GM04503 (cell line): ENCODE data around the gene ITGB1.

Source experiments
- DNase-seq: peaks from one replicate; pipeline ENCODE4 v3.0.0-alpha.2; 2012; ENCODE audit warnings: low read depth

Gene ITGB1

GRCh38 chr10:32955790-32956189 is 2.2 kb downstream of the ITGB1 start:
- DNase-seq: no peak

GRCh38 chr10:32955299-32955772 is 2.7 kb downstream of the ITGB1 start:
- DNase-seq: no peak

GRCh38 chr10:32954545-32955298 is 3.3 kb downstream of the ITGB1 start:
- DNase-seq: no peak

GRCh38 chr10:32954080-32954479 is 4.0 kb downstream of the ITGB1 start:
- DNase-seq: no peak

GRCh38 chr10:32953277-32953927 is 4.6 kb downstream of the ITGB1 start:
- no peak for DNase-seq

GRCh38 chr10:32952541-32953276 is 5.3 kb downstream of the ITGB1 start:
- DNase-seq: no peak

GRCh38 chr10:32952094-32952493 is 5.9 kb downstream of the ITGB1 start:
- DNase-seq: no peak

- DNase-seq: no peak
Measured at GRCh38 chr10:32951111-32951510, 6.9 kb downstream of the ITGB1 start.

GRCh38 chr10:32950591-32951108 is 7.4 kb downstream of the ITGB1 start:
- no peak for DNase-seq

- DNase-seq: no peak
Measured at GRCh38 chr10:32949221-32949678, 8.8 kb downstream of the ITGB1 start.

GRCh38 chr10:32948451-32948850 is 9.6 kb downstream of the ITGB1 start:
- DNase-seq: no peak

- DNase-seq: no peak
Measured at GRCh38 chr10:32947586-32947985, 10.4 kb downstream of the ITGB1 start.

- DNase-seq: no peak
Measured at GRCh38 chr10:32946108-32946507, 11.9 kb downstream of the ITGB1 start.

- DNase-seq: no peak
Measured at GRCh38 chr10:32943854-32944661, 14.0 kb downstream of the ITGB1 start.

GRCh38 chr10:32943395-32943794 is 14.6 kb downstream of the ITGB1 start:
- no peak for DNase-seq

GRCh38 chr10:32942081-32942480 is 15.9 kb downstream of the ITGB1 start:
- no peak for DNase-seq

- DNase-seq: no peak
Measured at GRCh38 chr10:32941357-32941756, 16.7 kb downstream of the ITGB1 start.

- DNase-seq: no peak
Measured at GRCh38 chr10:32940321-32941301, 17.4 kb downstream of the ITGB1 start.

GRCh38 chr10:32939296-32940111 is 18.5 kb downstream of the ITGB1 start:
- no peak for DNase-seq
